Esophagus muscularis mucosa (tissue), 4 donors: ENCODE results near the gene TRMT44. TPM values are rescaled to one million over a fixed set of nuclear protein-coding genes. Genes with fewer than 3 reads are reported as not detected.

Source experiments
- DNase-seq: peaks from one replicate; pipeline ENCODE4 v3.0.0-alpha.2; 2017; ENCODE audit errors: extremely low spot score
- H3K27ac ChIP-seq, 4 donors: fragments of 200-600 bp; sonication (generic); replicated peaks in 1 of 4; 1 replicate in 3 of 4; 2 replicates in 1 of 4; pipeline ENCODE4 v1.5.1; 2016 to 2019; ENCODE audit warnings: mild to moderate bottlenecking in 1 of 4
- H3K27me3 ChIP-seq, 4 donors: fragments of 200-600 bp; sonication (generic); one replicate each; pipeline versions ENCODE4 v1.5.1 to v1.6.0; 2016 to 2019
- H3K36me3 ChIP-seq, 4 donors: fragments of 200-600 bp; sonication (generic); one replicate each; pipeline ENCODE4 v1.5.1; 2016 to 2019
- H3K4me1 ChIP-seq, 4 donors: fragments of 200-600 bp; sonication (generic); one replicate each; pipeline ENCODE4 v1.5.1; 2016 to 2019
- H3K4me3 ChIP-seq, 4 donors: fragments of 200-600 bp; sonication (generic); 1 replicate in 2 of 4; 2 replicates in 2 of 4; pipeline ENCODE4 v1.5.1; 2016 to 2019; ENCODE audit warnings: mild to moderate bottlenecking in 4 of 4, moderate library complexity in 1 of 4
- H3K9me3 ChIP-seq, 4 donors: fragments of 200-600 bp; sonication (generic); 1 replicate in 3 of 4; 2 replicates in 1 of 4; pipeline ENCODE4 v1.5.1; 2016 to 2019
- EP300 ChIP-seq: sonication (generic); formaldehyde crosslinking; IDR thresholded peaks from one replicate; pipeline ENCODE4 v1.6.1; 2017; ENCODE audit warnings: antibody characterized with exemption
- POLR2A ChIP-seq: fragments of 450-650 bp; IDR thresholded peaks from one replicate; pipeline ENCODE4 v1.6.1; 2017; ENCODE audit warnings: antibody characterized with exemption, moderate library complexity, mild to moderate bottlenecking, low read depth
- POLR2AphosphoS5 ChIP-seq, 2 donors: sonication (generic); formaldehyde crosslinking; IDR thresholded peaks; one replicate each; pipeline ENCODE4 v1.6.1; 2017; ENCODE audit warnings: antibody characterized with exemption in 2 of 2
- WGBS: methylation state at CpG from one replicate; pipeline ENCODE4 v1.1.5; 2018; 5-methylcytosine and 5-hydroxymethylcytosine counted together
- intact Hi-C: fragments of 100-400 bp; cut with DNase I; formaldehyde crosslinking; loops from one replicate; pipeline ENCODE4 v1.15.1; 2023
- total RNA-seq, 4 donors: library from RNA; depleted of rRNA; stranded (reverse); fragments of >200 nt; gene quantifications; one replicate each; pipeline versions ENCODE4 v1.1.0 to v1.2.1, GENCODE V29; 2016
- TF ChIP-seq, protein P1 (sequence below), 3 experiments: fragments of 200-600 bp in 2 of 3; fragments of 450-650 bp in 1 of 3; sonication (generic) in 2 of 3; IDR thresholded peaks; one replicate each; pipeline ENCODE4 v1.5.1; 2017 to 2019; ENCODE audit warnings: antibody characterized with exemption in 3 of 3, mild to moderate bottlenecking in 2 of 3, moderate library complexity in 1 of 3

TRMT44 gene
- total RNA-seq, 4 donors from 2014 or later, result 14.6 to 21.6 (median 19.4) TPM

DNA sequence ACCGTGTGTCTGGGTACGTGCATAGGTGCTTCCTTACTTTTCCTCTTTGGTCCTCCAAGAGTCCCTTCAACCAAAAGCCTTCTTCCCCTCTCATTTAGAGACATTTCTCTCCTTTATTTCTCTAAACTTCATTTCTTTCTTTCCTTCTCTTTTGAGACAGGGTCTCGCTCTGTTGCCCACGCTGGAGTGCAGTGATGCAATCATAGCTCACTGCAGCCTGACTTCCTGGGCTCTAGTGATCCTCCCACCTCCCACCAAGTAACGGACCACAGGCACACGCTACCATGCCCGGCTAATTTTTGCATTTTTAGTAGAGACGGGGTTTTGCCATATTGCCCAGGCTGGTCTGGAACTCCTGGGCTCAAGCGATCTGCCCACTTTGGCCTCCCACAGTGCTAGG, 42.2 kb upstream of the TRMT44 start:
- TF ChIP-seq, protein P1, sequence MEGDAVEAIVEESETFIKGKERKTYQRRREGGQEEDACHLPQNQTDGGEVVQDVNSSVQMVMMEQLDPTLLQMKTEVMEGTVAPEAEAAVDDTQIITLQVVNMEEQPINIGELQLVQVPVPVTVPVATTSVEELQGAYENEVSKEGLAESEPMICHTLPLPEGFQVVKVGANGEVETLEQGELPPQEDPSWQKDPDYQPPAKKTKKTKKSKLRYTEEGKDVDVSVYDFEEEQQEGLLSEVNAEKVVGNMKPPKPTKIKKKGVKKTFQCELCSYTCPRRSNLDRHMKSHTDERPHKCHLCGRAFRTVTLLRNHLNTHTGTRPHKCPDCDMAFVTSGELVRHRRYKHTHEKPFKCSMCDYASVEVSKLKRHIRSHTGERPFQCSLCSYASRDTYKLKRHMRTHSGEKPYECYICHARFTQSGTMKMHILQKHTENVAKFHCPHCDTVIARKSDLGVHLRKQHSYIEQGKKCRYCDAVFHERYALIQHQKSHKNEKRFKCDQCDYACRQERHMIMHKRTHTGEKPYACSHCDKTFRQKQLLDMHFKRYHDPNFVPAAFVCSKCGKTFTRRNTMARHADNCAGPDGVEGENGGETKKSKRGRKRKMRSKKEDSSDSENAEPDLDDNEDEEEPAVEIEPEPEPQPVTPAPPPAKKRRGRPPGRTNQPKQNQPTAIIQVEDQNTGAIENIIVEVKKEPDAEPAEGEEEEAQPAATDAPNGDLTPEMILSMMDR (IDR thresholded peaks at IDR 0.05), result no peak
- TF ChIP-seq POLR2AphosphoS5 (IDR thresholded peaks at IDR 0.05), result no peak
- TF ChIP-seq POLR2A, result no peak
- no peak for TF ChIP-seq EP300
- Histone ChIP-seq H3K4me3 (no peak overlapping the region), H3K36me3 (peaks cover 16 to 50% (median 47%) of the 10 kb centered on the region in 4 donors), H3K4me1 (peaks cover 36 to 52% (median 52%) of the 10 kb centered on the region in 4 donors), H3K27me3 (no peaks in the 10 kb centered on the region), H3K9me3 (no peaks in the 10 kb centered on the region), H3K27ac (no peak overlapping the region)
- 89% methylated on average over 9 of the region's 9 CpGs for WGBS
- DNase-seq, result no peak
- intact Hi-C loops, result no loop called here

DNA sequence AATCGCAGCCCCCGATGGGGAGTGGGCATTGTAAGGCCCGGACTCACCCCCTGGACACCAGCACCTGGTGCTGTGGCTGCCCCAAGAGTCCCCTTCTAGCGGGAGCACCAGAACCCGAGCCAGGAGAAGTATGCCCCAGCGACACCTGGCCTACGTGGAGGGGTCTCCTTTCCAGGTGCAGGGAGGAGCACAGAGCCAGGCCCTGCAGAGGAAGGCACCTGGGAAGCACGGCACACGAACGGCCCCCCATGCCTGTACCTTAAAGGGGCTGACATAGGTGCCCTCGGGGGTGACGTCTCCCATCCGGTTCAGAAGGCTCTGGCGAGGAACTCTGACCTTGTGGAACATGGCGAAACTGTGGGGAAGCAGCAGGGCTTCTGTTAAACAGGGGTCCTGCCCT, 41.3 kb upstream of the TRMT44 start:
- TF ChIP-seq POLR2A, result no peak
- no peak for TF ChIP-seq EP300
- no peak for TF ChIP-seq POLR2AphosphoS5 (IDR thresholded peaks at IDR 0.05)
- TF ChIP-seq, protein P1 (IDR thresholded peaks at IDR 0.05), result no peak
- WGBS, result 81% methylated on average over 11 of the region's 15 CpGs
- H3K4me3 ChIP-seq, result no peak overlapping the region
- peaks cover 22 to 56% (median 50%) of the 10 kb centered on the region in 4 donors for H3K36me3 ChIP-seq
- DNase-seq, result no peak
- H3K27ac ChIP-seq, result no peak overlapping the region
- H3K27me3 ChIP-seq, result no peaks in the 10 kb centered on the region
- H3K9me3 ChIP-seq, result no peaks in the 10 kb centered on the region
- intact Hi-C loops, result no loop called here
- peaks cover 31 to 49% (median 47%) of the 10 kb centered on the region in 4 donors for H3K4me1 ChIP-seq

DNA sequence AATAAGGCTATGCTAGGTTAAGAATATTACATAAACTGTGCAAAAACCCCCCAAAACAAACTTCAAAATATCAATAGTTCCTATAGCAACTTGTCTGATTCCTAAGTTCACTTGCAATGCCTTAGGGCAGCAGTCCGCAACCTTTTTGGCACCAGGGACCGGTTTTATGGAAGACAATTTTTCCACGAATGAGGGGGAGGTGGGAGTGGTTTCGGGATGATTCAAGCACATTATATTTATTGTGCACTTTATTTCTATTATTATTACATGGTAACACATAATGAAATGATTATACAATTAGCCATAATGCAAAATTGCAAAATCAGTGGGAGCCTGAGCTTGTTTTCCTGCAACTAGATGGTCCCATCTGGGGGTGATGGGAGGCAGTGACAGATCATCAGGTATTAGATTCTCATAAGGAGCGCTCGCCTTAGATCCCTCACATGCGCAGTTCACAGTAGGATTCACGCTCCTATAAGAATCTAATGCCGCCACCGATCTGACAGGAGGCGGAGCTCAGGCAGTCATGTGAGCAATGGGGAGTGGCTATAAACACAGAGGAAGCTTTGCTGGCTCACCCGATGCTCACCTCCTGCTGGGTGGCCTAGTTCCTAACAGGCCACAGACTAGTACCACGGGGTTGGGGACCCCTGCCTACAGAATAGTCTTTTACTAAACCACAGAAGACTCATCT, 39.8 kb upstream of the TRMT44 start:
- peaks cover 34 to 43% (median 42%) of the 10 kb centered on the region in 4 donors for H3K4me1 ChIP-seq
- TF ChIP-seq, protein P1 (IDR thresholded peaks at IDR 0.05), result no peak
- TF ChIP-seq POLR2AphosphoS5 (IDR thresholded peaks at IDR 0.05), result peak in 1 of 2 donors; percentile 31
- TF ChIP-seq POLR2A, result no peak
- no peak for TF ChIP-seq EP300
- DNase-seq, result no peak
- intact Hi-C loops, result loop anchor here (5.0 to 10.0 kb wide), 2 partner anchors 83 to 226 kb away; no protein-coding TSS in a partner anchor
- no peaks in the 10 kb centered on the region for H3K9me3 ChIP-seq
- H3K36me3 ChIP-seq, result peaks cover 32 to 65% (median 56%) of the 10 kb centered on the region in 4 donors
- H3K27ac ChIP-seq, result peak overlapping the region; percentile 84 to 88 (median 88)
- H3K27me3 ChIP-seq, result no peaks in the 10 kb centered on the region
- no peak overlapping the region for H3K4me3 ChIP-seq
- 76% methylated on average over 13 of the region's 13 CpGs for WGBS

DNA sequence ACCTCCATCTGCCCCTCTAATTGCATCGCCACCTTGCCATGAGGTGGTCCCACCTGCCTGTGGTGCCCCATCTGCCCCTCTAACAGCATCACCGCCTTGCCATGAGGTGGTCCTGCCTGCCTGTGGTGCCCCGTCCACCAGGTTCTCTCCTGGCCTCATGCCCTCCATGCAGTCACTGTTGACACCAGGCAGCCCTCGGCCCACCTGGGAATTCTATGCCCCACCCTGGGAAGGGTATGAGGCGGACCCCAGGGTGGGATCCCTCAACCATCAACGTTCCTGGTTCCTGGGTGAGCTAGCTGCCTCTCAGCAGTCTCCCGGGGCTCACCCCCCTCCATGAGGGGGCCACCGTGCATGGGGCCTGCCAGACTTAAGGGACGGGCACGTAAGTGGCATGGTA, 38.9 kb upstream of the TRMT44 start:
- intact Hi-C loops, result loop anchor here (2.0 to 10.0 kb wide), 3 partner anchors 84 to 227 kb away; no protein-coding TSS in a partner anchor
- TF ChIP-seq, protein P1 (IDR thresholded peaks at IDR 0.05), result no peak
- TF ChIP-seq EP300, result no peak
- TF ChIP-seq POLR2AphosphoS5 (IDR thresholded peaks at IDR 0.05), result no peak
- no peak for TF ChIP-seq POLR2A
- H3K27ac ChIP-seq, result peak overlapping the region; percentile 84 to 88 (median 88)
- peaks cover 34 to 45% (median 42%) of the 10 kb centered on the region in 4 donors for H3K4me1 ChIP-seq
- no peak for DNase-seq
- no peaks in the 10 kb centered on the region for H3K27me3 ChIP-seq
- 100% methylated on average over 1 of the region's 10 CpGs for WGBS
- H3K36me3 ChIP-seq, result peaks cover 33 to 66% (median 59%) of the 10 kb centered on the region in 4 donors
- H3K4me3 ChIP-seq, result no peak overlapping the region
- no peaks in the 10 kb centered on the region for H3K9me3 ChIP-seq
